HL-60 (cell line): ENCODE data around the gene ASPRV1.

Source experiments
- DNase-seq, 2 experiments: peaks; one replicate each; pipeline ENCODE4 v3.0.0-alpha.2; 2010 to 2020; ENCODE audit warnings: low read depth in 1 of 2, low spot score in 1 of 2
- H3K27ac ChIP-seq: fragments of 250-450 bp; sonication (Bioruptor Pico); replicated peaks from 2 replicates; pipeline ENCODE4 v1.5.1; 2020; ENCODE audit warnings: mild to moderate bottlenecking, moderate library complexity
- H3K27me3 ChIP-seq: fragments of 250-450 bp; sonication (Bioruptor Pico); 2 replicates; pipeline ENCODE4 v1.5.1; 2021; ENCODE audit warnings: mild to moderate bottlenecking, moderate library complexity; ENCODE audit not compliant: insufficient read depth, poor library complexity, severe bottlenecking
- H3K4me3 ChIP-seq: replicated peaks from 2 replicates; pipeline ENCODE4 v1.5.1; 2011; ENCODE audit warnings: mild to moderate bottlenecking, control low read depth, low read length; ENCODE audit not compliant: insufficient read depth
- CTCF ChIP-seq: IDR thresholded peaks from one replicate; pipeline ENCODE4 v1.5.1; 2011; ENCODE audit warnings: low read length, control low read depth, inconsistent platforms; ENCODE audit not compliant: insufficient read depth
- GABPA ChIP-seq: IDR thresholded peaks from 2 replicates; pipeline ENCODE4 v1.6.1; 2012; ENCODE audit warnings: low read depth
- POLR2AphosphoS5 ChIP-seq: IDR thresholded peaks from 2 replicates; pipeline ENCODE4 v1.6.1; 2012; ENCODE audit warnings: low read depth
- REST ChIP-seq: IDR thresholded peaks from 2 replicates; pipeline ENCODE4 v1.6.1; 2012; ENCODE audit warnings: low read depth; ENCODE audit not compliant: insufficient replicate concordance
- SPI1 ChIP-seq: IDR thresholded peaks from 2 replicates; pipeline ENCODE4 v1.6.1; 2012; ENCODE audit warnings: low read depth, mild to moderate bottlenecking, borderline replicate concordance

ASPRV1 gene

GRCh38 chr2:69985216-69985615, 23.8 kb upstream of the ASPRV1 start:
- Histone ChIP-seq H3K4me3 (no peak overlapping the region), H3K27ac (peak overlapping the region; percentile 74), H3K27me3 (no peaks in the 10 kb centered on the region)
- TF ChIP-seq CTCF (no peak), SPI1 (0 out of 2 replicates have a peak, but pooled peaks have one; percentile 6)
- DNase-seq: no peak

GRCh38 chr2:69983392-69983966, 22.0 kb upstream of the ASPRV1 start:
- Histone ChIP-seq H3K27ac (peak overlapping the region; percentile 51), H3K4me3 (no peak overlapping the region), H3K27me3 (no peaks in the 10 kb centered on the region)
- DNase-seq: peak in 1 of 2 experiments; percentile 29
- TF ChIP-seq POLR2AphosphoS5 (no peak), REST (peak; percentile 35)

GRCh38 chr2:69979902-69980807, 18.7 kb upstream of the ASPRV1 start:
- DNase-seq: no peak
- Histone ChIP-seq H3K27ac (peak overlapping the region; percentile 74), H3K27me3 (no peaks in the 10 kb centered on the region), H3K4me3 (no peak overlapping the region)
- TF ChIP-seq POLR2AphosphoS5: no peak
- no peak for TF ChIP-seq REST
- TF ChIP-seq GABPA: no peak
- no peak for TF ChIP-seq SPI1
- no peak for TF ChIP-seq CTCF

GRCh38 chr2:69977906-69978482, 16.6 kb upstream of the ASPRV1 start:
- TF ChIP-seq REST: no peak
- TF ChIP-seq SPI1: no peak
- no peak for TF ChIP-seq GABPA
- TF ChIP-seq CTCF: no peak
- no peak; the same call in 1 of the 2 replicates for TF ChIP-seq POLR2AphosphoS5
- peak overlapping the region; percentile 74 for H3K27ac ChIP-seq
- no peak overlapping the region for H3K4me3 ChIP-seq
- DNase-seq: peak in 1 of 2 experiments; percentile 44
- H3K27me3 ChIP-seq: no peaks in the 10 kb centered on the region
